HepG2 (cell line): ENCODE measurements around the gene MYOM1. TPM values are rescaled to one million over a fixed set of nuclear protein-coding genes. Genes with fewer than 3 reads are reported as not detected.

Source experiments
- ARID2 ChIP-seq: sonication (generic); formaldehyde crosslinking; IDR thresholded peaks from 2 replicates; pipeline ENCODE4 v1.8.1; 2022; ENCODE audit warnings: mild to moderate bottlenecking, missing genetic modification reagents, borderline replicate concordance
- ATF5 ChIP-seq: sonication (generic); formaldehyde crosslinking; IDR thresholded peaks from 2 replicates; pipeline ENCODE4 v1.4.0; 2020; ENCODE audit warnings: mild to moderate bottlenecking, low read depth, missing genetic modification reagents
- CREB1 ChIP-seq, 2 experiments: fragments of 450-650 bp in 1 of 2; IDR thresholded peaks; 2 replicates each; pipeline ENCODE4 v1.6.1; 2016 to 2017; ENCODE audit warnings: control low read depth in 1 of 2, mild to moderate bottlenecking in 1 of 2, missing compliant biosample characterization in 1 of 2, missing genetic modification characterization in 1 of 2
- HMG20A ChIP-seq: IDR thresholded peaks from 2 replicates; pipeline ENCODE4 v1.6.1; 2016; ENCODE audit warnings: borderline replicate concordance
- KDM1A ChIP-seq: IDR thresholded peaks from 2 replicates; pipeline ENCODE4 v1.6.1; 2016; ENCODE audit warnings: missing compliant biosample characterization
- MYPOP ChIP-seq: sonication (generic); formaldehyde crosslinking; IDR thresholded peaks from 2 replicates; pipeline ENCODE4 v1.8.1; 2023; ENCODE audit warnings: mild to moderate bottlenecking, moderate library complexity, missing genetic modification reagents
- PCBP1 ChIP-seq: fragments of 200-400 bp; formaldehyde crosslinking; IDR thresholded peaks from 2 replicates; pipeline ENCODE4 v1.6.1; 2017; ENCODE audit warnings: mild to moderate bottlenecking, low read depth, low read length, borderline replicate concordance
- RBM22 ChIP-seq: fragments of 200-400 bp; formaldehyde crosslinking; optimal IDR thresholded peaks from 2 replicates; pipeline ENCODE3; 2017; ENCODE audit warnings: mild to moderate bottlenecking, low read length, moderate library complexity
- REL ChIP-seq: sonication (generic); formaldehyde crosslinking; conservative IDR thresholded peaks from 2 replicates; pipeline ENCODE4 v1.8.0; 2022; ENCODE audit warnings: mild to moderate bottlenecking, missing genetic modification reagents, moderate library complexity
- SOX6 ChIP-seq, 2 experiments: fragments of 450-650 bp in 1 of 2; sonication (generic) in 1 of 2; formaldehyde crosslinking in 1 of 2; IDR thresholded peaks; 2 replicates each; pipeline versions ENCODE4 v1.4.0 to v1.6.1; 2017 to 2020; ENCODE audit warnings: antibody characterized with exemption in 1 of 2, mild to moderate bottlenecking in 1 of 2, missing genetic modification reagents in 1 of 2
- THAP7 ChIP-seq: sonication (generic); formaldehyde crosslinking; IDR thresholded peaks from 2 replicates; pipeline ENCODE4 v1.8.1; 2023; ENCODE audit warnings: mild to moderate bottlenecking, missing genetic modification reagents
- ZNF17 ChIP-seq: sonication (generic); formaldehyde crosslinking; IDR thresholded peaks from 2 replicates; pipeline ENCODE4 v1.5.0; 2020; ENCODE audit warnings: mild to moderate bottlenecking, missing genetic modification reagents
- ZNF207 ChIP-seq: fragments of 450-650 bp; IDR thresholded peaks from 2 replicates; pipeline ENCODE4 v1.6.1; 2016; ENCODE audit warnings: antibody characterized with exemption, borderline replicate concordance
- ZNF350 ChIP-seq: sonication (generic); formaldehyde crosslinking; IDR thresholded peaks from 2 replicates; pipeline ENCODE4 v1.4.0; 2020; ENCODE audit warnings: mild to moderate bottlenecking, low read depth, missing genetic modification reagents, borderline replicate concordance
- ZNF354B ChIP-seq: sonication (generic); formaldehyde crosslinking; IDR thresholded peaks from 2 replicates; pipeline ENCODE4 v1.8.0; 2022; ENCODE audit warnings: mild to moderate bottlenecking, missing genetic modification reagents
- ZNF431 ChIP-seq: sonication (generic); formaldehyde crosslinking; IDR thresholded peaks from 2 replicates; pipeline ENCODE4 v1.9.0; 2022; ENCODE audit warnings: missing genetic modification reagents, low read depth, mild to moderate bottlenecking, borderline replicate concordance
- ZNF570 ChIP-seq: sonication (generic); formaldehyde crosslinking; IDR thresholded peaks from 2 replicates; pipeline ENCODE4 v1.4.0; 2020; ENCODE audit warnings: mild to moderate bottlenecking, missing genetic modification reagents, borderline replicate concordance
- polyA plus RNA-seq, 8 experiments: library from polyadenylated mRNA; depleted of rRNA in 3 of 8; stranded (reverse) in 7 of 8; unstranded in 1 of 8; fragments of >200 nt; fragmentation: Illumina TruSeq in 4 of 8; extraction: Trizol in 4 of 8; gene quantifications; 2 replicates each; pipeline versions ENCODE4 v1.2.1 to v1.2.3, GENCODE V29; 2011 to 2016; ENCODE audit warnings: low read depth in 4 of 8, missing spikeins in 1 of 8, mixed read lengths in 1 of 8; ENCODE audit not compliant: insufficient read depth in 1 of 8
- total RNA-seq, 5 experiments: library from RNA; depleted of rRNA; stranded (reverse); fragments of >200 nt; fragmentation: Illumina TruSeq; extraction: Trizol; gene quantifications; 2 replicates each; pipeline ENCODE4 v1.2.3, GENCODE V29; 2016; ENCODE audit warnings: low read depth in 1 of 5
- TF ChIP-seq, protein P1 (sequence below): sonication (generic); formaldehyde crosslinking; IDR thresholded peaks from 2 replicates; pipeline ENCODE4 v1.4.0; 2020; ENCODE audit warnings: missing genetic modification reagents, borderline replicate concordance
- TF ChIP-seq, protein P2 (sequence below): sonication (generic); formaldehyde crosslinking; IDR thresholded peaks from 2 replicates; pipeline ENCODE4 v1.4.0; 2020; ENCODE audit warnings: low read depth, mild to moderate bottlenecking, missing genetic modification reagents
- TF ChIP-seq, protein P3 (sequence below): sonication (generic); formaldehyde crosslinking; IDR thresholded peaks from 2 replicates; pipeline ENCODE4 v1.8.0; 2022; ENCODE audit warnings: mild to moderate bottlenecking, missing genetic modification reagents, borderline replicate concordance
- TF ChIP-seq, protein P4 (sequence below): IDR thresholded peaks from 2 replicates; pipeline ENCODE4 v1.6.1; 2016; ENCODE audit warnings: missing compliant biosample characterization, missing genetic modification reagents, borderline replicate concordance

The MYOM1 gene
- total and polyA plus RNA-seq, 2 of the 13 experiments (the other 11 are each of a cell fraction or from before 2014, with no cell fraction given), result 0.46 to 0.98 TPM

GRCh38 chr18:3107740-3108151 lies 112.0 kb downstream of the MYOM1 start (continued):
- TF ChIP-seq, protein P1, sequence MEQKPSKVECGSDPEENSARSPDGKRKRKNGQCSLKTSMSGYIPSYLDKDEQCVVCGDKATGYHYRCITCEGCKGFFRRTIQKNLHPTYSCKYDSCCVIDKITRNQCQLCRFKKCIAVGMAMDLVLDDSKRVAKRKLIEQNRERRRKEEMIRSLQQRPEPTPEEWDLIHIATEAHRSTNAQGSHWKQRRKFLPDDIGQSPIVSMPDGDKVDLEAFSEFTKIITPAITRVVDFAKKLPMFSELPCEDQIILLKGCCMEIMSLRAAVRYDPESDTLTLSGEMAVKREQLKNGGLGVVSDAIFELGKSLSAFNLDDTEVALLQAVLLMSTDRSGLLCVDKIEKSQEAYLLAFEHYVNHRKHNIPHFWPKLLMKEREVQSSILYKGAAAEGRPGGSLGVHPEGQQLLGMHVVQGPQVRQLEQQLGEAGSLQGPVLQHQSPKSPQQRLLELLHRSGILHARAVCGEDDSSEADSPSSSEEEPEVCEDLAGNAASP, result peak; percentile 9; the same call in 1 of the 2 replicates
- TF ChIP-seq, protein P2, sequence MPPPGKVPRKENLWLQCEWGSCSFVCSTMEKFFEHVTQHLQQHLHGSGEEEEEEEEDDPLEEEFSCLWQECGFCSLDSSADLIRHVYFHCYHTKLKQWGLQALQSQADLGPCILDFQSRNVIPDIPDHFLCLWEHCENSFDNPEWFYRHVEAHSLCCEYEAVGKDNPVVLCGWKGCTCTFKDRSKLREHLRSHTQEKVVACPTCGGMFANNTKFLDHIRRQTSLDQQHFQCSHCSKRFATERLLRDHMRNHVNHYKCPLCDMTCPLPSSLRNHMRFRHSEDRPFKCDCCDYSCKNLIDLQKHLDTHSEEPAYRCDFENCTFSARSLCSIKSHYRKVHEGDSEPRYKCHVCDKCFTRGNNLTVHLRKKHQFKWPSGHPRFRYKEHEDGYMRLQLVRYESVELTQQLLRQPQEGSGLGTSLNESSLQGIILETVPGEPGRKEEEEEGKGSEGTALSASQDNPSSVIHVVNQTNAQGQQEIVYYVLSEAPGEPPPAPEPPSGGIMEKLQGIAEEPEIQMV, result no peak
- no peak for TF ChIP-seq ZNF431 (CRISPR knock-in tag)
- no peak for TF ChIP-seq SOX6 (IDR thresholded peaks at IDR 0.05)
- peak; percentile 85 for TF ChIP-seq SOX6 (CRISPR knock-in tag; IDR thresholded peaks at IDR 0.05)
- no peak for TF ChIP-seq MYPOP (CRISPR knock-in tag)
- TF ChIP-seq ARID2, result 0 out of 2 replicates have a peak, but pooled peaks have one; percentile 38
- TF ChIP-seq ZNF207, result no peak
- TF ChIP-seq, protein P3, sequence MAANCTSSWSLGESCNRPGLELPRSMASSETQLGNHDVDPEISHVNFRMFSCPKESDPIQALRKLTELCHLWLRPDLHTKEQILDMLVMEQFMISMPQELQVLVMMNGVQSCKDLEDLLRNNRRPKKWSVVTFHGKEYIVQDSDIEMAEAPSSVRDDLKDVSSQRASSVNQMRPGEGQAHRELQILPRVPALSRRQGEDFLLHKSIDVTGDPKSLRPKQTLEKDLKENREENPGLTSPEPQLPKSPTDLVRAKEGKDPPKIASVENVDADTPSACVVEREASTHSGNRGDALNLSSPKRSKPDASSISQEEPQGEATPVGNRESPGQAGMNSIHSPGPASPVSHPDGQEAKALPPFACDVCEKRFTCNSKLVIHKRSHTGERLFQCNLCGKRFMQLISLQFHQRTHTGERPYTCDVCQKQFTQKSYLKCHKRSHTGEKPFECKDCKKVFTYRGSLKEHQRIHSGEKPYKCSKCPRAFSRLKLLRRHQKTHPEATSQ, result no peak; the same call in 1 of the 2 replicates
- TF ChIP-seq ZNF354B (CRISPR knock-in tag), result no peak
- TF ChIP-seq KDM1A (CRISPR knock-in tag), result no peak
- TF ChIP-seq THAP7 (CRISPR knock-in tag), result no peak
- no peak for TF ChIP-seq ZNF17
- peak; percentile 48; the same call in 1 of the 2 replicates for TF ChIP-seq HMG20A (CRISPR knock-in tag)
- no peak for TF ChIP-seq ATF5 (CRISPR knock-in tag)
- no peak for TF ChIP-seq PCBP1
- no peak for TF ChIP-seq ZNF570 (CRISPR knock-in tag)
- TF ChIP-seq RBM22, result no peak
- no peak for TF ChIP-seq CREB1 (IDR thresholded peaks at IDR 0.05)
- TF ChIP-seq CREB1 (CRISPR knock-in tag; IDR thresholded peaks at IDR 0.05), result 0 out of 2 replicates have a peak, but pooled peaks have one; percentile 33
- TF ChIP-seq, protein P4, sequence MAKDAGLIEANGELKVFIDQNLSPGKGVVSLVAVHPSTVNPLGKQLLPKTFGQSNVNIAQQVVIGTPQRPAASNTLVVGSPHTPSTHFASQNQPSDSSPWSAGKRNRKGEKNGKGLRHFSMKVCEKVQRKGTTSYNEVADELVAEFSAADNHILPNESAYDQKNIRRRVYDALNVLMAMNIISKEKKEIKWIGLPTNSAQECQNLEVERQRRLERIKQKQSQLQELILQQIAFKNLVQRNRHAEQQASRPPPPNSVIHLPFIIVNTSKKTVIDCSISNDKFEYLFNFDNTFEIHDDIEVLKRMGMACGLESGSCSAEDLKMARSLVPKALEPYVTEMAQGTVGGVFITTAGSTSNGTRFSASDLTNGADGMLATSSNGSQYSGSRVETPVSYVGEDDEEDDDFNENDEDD (CRISPR knock-in tag), result no peak
- no peak for TF ChIP-seq ZNF350 (CRISPR knock-in tag)
- TF ChIP-seq REL (CRISPR knock-in tag), result no peak
